ENCODE results near the gene CARD10. TPM values are rescaled to one million over a fixed set of nuclear protein-coding genes. Genes with fewer than 3 reads are reported as not detected.
A peak's percentile ranks its signal among the peaks of the same experiment; 100 is the strongest.

CARD10 gene
- total RNA-seq, 2 donors from 2014 or later: 20.3 to 24.4 TPM

- no peak overlapping the region for H3K27ac Mint-ChIP-seq
- no peak overlapping the region for H3K4me3 ChIP-seq (ENCODE audit: low read length)
- H3K9me3 Mint-ChIP-seq: no peaks in the 10 kb centered on the region
- peaks cover 20% of the 10 kb centered on the region for H3K4me1 Mint-ChIP-seq
- H3K9ac ChIP-seq (ENCODE audit: extremely low read depth, low read length, poor library complexity, severe bottlenecking): no peak overlapping the region
- peaks cover 16% of the 10 kb centered on the region for H3K36me3 Mint-ChIP-seq (ENCODE audit: low read depth)
- H3K27me3 Mint-ChIP-seq (ENCODE audit: insufficient read depth): no peaks in the 10 kb centered on the region
- H3K9me3 ChIP-seq (ENCODE audit: control insufficient read depth, low read length): no peaks in the 10 kb centered on the region
- WGBS, 2 experiments (ENCODE audit: insufficient coverage in 1 of 2, insufficient read length in 1 of 2): 87 to 91% methylated on average over 4 of the region's 4 CpGs
- H3K4me1 ChIP-seq (ENCODE audit: control insufficient read depth, insufficient read depth, low read length): peaks cover 10% of the 10 kb centered on the region
- H3K4me3 Mint-ChIP-seq: no peak overlapping the region
- no peak overlapping the region for H3K27ac ChIP-seq (ENCODE audit: low read depth, low read length)
- H3K27me3 ChIP-seq (ENCODE audit: control insufficient read depth, insufficient read depth, low read length, poor library complexity, severe bottlenecking): no peaks in the 10 kb centered on the region
- DNase-seq: no peak
- no peaks in the 10 kb centered on the region for H3K36me3 ChIP-seq (ENCODE audit: control insufficient read depth, insufficient read depth, low read length)
- TF ChIP-seq CTCF (conservative IDR thresholded peaks at IDR 0.05): no peak
Observed at GRCh38 chr22:37504964-37505363, 14.3 kb downstream of the CARD10 start.

GRCh38 chr22:37503850-37504249 is 15.4 kb downstream of the CARD10 start:
- DNase-seq: no peak
- no peak overlapping the region for H3K4me3 ChIP-seq (ENCODE audit: low read length)
- no peaks in the 10 kb centered on the region for H3K9me3 ChIP-seq (ENCODE audit: control insufficient read depth, low read length)
- Mint-ChIP-seq H3K27ac (peak overlapping the region; percentile 75), H3K4me3 (no peak overlapping the region), H3K4me1 (peaks cover 14% of the 10 kb centered on the region), H3K36me3 (ENCODE audit: low read depth) (peaks cover 16% of the 10 kb centered on the region), H3K9me3 (no peaks in the 10 kb centered on the region), H3K27me3 (ENCODE audit: insufficient read depth) (no peaks in the 10 kb centered on the region)
- TF ChIP-seq CTCF (conservative IDR thresholded peaks at IDR 0.05): no peak
- no peaks in the 10 kb centered on the region for H3K36me3 ChIP-seq (ENCODE audit: control insufficient read depth, insufficient read depth, low read length)
- H3K27ac ChIP-seq (ENCODE audit: low read depth, low read length): no peak overlapping the region
- WGBS, 2 experiments (ENCODE audit: insufficient coverage in 1 of 2, insufficient read length in 1 of 2): 91 to 100% methylated on average over 4 to 11 of the region's 11 CpGs
- H3K9ac ChIP-seq (ENCODE audit: extremely low read depth, low read length, poor library complexity, severe bottlenecking): no peak overlapping the region
- no peaks in the 10 kb centered on the region for H3K27me3 ChIP-seq (ENCODE audit: control insufficient read depth, insufficient read depth, low read length, poor library complexity, severe bottlenecking)
- peaks cover 7% of the 10 kb centered on the region for H3K4me1 ChIP-seq (ENCODE audit: control insufficient read depth, insufficient read depth, low read length)

- Histone ChIP-seq H3K4me1 (ENCODE audit: control insufficient read depth, insufficient read depth, low read length) (peaks cover 7% of the 10 kb centered on the region), H3K27ac (ENCODE audit: low read depth, low read length) (no peak overlapping the region), H3K9ac (ENCODE audit: extremely low read depth, low read length, poor library complexity, severe bottlenecking) (no peak overlapping the region), H3K9me3 (ENCODE audit: control insufficient read depth, low read length) (no peaks in the 10 kb centered on the region), H3K36me3 (ENCODE audit: control insufficient read depth, insufficient read depth, low read length) (no peaks in the 10 kb centered on the region), H3K4me3 (ENCODE audit: low read length) (no peak overlapping the region), H3K27me3 (ENCODE audit: control insufficient read depth, insufficient read depth, low read length, poor library complexity, severe bottlenecking) (no peaks in the 10 kb centered on the region)
- Mint-ChIP-seq H3K36me3 (ENCODE audit: low read depth) (peaks cover 16% of the 10 kb centered on the region), H3K27me3 (ENCODE audit: insufficient read depth) (no peaks in the 10 kb centered on the region), H3K9me3 (no peaks in the 10 kb centered on the region), H3K27ac (peak overlapping the region; percentile 75), H3K4me3 (no peak overlapping the region), H3K4me1 (peaks cover 15% of the 10 kb centered on the region)
- no peak for DNase-seq
- WGBS, 2 experiments (ENCODE audit: insufficient coverage in 1 of 2, insufficient read length in 1 of 2): 90 to 95% methylated on average over 2 to 3 of the region's 3 CpGs
- TF ChIP-seq CTCF (conservative IDR thresholded peaks at IDR 0.05): no peak
Observed at GRCh38 chr22:37503183-37503683, 16.0 kb downstream of the CARD10 start.
